HG03565 (cell line): ENCODE results near the gene MKNK1.

Source experiments
- ATAC-seq: cut with Tn5 transposase; IDR thresholded peaks from one replicate; pipeline ENCODE4 v1.9.1; 2021; ENCODE audit warnings: mild to moderate bottlenecking, moderate library complexity; ENCODE audit not compliant: unreplicated experiment

MKNK1 gene

GRCh38 chr1:46544561-46545240 is 59.4 kb downstream of the MKNK1 start:
- no peak for ATAC-seq

DNA sequence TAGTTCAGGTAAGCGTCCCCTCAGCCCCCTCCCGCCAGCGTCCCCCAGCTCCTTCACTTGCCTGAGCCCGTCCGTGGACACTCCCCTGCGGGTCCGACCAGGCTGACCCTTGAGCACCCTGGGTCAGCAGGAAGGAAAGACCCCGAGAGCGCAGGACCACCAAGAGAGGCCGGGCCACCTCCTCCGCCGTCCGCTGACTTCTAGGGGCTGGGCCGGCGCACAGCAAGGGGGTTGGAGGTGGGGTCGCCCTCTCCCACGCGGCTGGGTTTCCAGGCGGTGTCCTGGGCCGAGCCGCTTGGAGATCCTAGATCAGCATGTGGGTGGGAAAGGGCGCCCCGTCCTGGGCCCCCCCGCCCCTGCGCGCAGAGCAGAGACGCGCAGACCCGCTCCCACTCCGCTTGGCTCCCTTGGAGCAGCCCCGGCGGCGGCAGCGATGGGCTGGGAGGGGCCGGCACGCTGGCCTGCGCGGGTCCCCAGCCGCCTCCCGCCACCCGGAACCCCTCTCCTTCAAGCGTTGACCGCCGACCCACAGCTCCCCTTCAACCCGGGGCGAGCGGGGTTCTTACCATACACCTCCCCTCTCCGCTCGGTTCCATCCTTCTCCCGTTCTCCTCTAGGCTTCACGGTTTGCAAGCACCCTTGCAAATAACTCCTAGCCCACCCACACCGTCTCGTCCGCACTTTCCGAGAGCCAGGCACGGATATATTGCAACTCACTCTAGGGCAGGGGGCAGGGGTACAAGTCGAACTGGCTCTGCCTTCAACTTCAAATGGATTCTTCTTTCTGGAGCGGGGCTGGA is 60.1 kb downstream of the MKNK1 start:
- no peak for ATAC-seq

DNA sequence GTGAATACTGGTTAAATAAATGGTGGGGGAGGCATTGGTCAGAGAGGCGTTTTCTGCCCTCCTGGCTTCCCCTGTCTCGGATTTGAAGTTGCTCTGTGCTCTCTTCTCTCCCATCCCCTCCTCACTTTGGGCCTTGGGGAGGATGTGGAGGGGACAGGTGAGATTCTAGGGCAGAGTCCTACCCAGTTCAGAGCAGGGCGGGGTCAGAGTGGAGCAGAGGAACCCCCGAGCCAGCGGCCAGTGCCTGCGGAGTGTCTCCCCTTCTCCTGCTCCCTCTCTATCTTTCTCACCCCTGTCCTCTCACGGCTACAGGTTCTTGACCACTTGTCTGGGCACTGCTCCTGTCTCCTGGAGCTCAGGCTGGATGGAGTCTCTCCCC is 60.7 kb downstream of the MKNK1 start:
- no peak for ATAC-seq

- no peak for ATAC-seq
These were observed 64.1 kb downstream of the MKNK1 start for GRCh38 chr1:46539972-46540371.

GRCh38 chr1:46538147-46538546 is 65.9 kb downstream of the MKNK1 start:
- no peak for ATAC-seq

- no peak for ATAC-seq
These were observed 66.4 kb downstream of the MKNK1 start for GRCh38 chr1:46537651-46538050.

DNA sequence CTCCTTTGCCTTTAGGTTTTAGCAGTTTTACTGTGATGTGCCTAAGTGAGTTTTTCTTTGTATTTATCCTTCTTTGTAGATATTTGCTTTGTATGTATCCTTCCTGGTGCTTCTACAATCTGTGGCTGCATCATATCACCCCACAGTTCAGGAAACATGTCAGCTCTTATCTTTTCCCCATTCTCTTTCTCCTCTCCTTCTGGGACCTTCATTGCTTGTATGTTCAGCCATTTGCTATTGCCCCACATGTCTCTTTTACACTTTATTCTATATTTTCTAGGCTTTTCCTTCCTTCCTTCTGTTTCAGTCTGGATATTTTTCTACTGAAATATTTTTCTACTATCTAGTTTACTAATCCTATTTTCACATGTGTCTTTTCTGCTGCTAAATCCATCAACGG is 67.5 kb downstream of the MKNK1 start:
- no peak for ATAC-seq

- ATAC-seq, result no peak
These were observed 69.0 kb downstream of the MKNK1 start for GRCh38 chr1:46535063-46535462.

GRCh38 chr1:46533179-46533864 is 70.7 kb downstream of the MKNK1 start:
- no peak for ATAC-seq

DNA sequence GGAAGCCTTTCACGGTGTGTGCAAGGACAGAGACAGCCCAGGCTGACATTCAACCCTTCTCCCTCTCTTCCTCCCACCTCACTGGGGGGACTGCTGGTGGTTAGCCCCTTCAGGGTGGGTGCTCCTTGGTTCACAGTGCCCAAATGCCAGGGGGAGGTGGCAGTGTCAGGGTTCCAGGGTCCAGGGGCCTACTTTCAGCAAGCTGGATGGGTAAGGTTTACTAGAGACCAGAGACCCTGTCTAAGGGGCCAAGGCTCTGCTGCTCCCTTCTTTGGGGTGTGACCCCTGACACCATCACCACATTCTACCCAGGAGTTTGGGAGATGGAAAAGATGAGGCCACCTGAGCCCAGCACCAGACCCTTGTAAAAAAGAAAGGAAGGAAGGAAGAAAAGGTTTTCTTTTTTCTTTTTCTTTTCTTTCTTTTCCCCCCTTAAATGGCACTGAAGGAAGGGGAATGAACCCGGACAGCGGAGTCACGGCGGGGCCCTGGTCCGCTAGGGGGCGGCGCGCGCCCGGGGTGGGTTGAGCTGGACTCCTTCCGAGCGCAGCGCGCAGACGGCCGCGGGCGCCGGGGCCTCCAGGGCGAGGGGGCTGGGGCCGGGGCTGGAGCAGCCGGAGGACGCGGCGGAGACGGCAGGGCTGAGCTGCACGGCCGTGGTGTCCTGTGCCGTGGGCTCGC is 71.4 kb downstream of the MKNK1 start:
- no peak for ATAC-seq

GRCh38 chr1:46532095-46532494 is 72.0 kb downstream of the MKNK1 start:
- no peak for ATAC-seq

DNA sequence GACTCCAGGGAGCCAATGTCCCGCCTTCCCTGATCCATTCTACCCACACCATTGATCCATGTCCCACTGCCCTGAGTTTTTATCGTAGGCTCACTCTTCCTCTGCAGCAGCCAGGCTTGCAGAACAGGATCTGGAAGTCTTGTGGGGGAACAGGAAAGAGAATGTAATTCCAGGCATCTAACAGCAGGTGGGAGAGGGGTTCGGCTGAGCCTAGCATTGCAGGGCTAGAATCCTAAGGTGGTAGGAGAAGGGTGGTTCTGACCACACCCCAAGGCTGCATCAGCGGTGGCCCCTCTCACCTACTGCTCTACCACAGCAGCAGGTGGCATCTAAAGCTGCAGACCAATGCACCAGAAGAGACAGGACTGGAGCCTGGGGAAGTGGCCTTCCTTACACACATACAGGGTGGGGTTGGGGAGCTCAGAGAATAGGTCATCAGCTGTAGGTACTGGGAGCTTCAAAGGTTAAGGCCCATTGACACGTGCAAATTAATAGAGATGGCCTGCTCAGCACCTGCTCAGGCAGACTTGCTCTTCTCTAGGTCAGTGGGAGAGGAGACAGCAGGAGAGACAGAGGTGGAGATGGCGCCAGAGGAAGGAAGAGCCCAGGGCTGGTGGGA is 73.2 kb downstream of the MKNK1 start:
- ATAC-seq, result no peak

GRCh38 chr1:46530311-46530710 is 73.8 kb downstream of the MKNK1 start:
- no peak for ATAC-seq

DNA sequence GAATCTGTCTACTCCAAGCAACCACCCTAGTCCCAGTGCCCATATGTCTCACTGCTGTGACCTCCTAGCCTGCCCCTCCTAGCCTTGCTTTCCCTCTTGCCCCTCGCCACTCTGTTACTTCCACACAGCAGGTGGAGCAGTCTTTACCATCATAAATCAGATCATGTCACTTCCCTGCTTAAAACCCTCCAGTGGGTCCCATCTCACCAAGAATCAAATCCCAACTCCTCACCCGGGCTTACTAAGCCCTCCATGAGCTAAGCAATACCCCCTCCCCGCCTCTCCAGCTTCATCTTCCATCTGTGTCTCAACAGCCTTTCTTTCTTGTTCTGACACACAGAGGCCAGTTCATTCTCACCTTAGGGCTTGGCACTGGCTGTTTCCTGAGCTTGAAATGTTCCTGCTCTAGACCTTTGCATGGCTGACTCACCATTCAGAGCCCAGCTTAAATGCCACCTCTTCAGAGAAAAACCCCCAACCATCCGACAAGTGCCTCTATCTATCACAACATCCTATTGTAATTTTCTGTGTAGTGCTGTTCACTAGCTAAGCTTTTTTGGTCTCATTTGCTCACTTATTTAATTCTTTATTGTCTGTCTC is 74.9 kb downstream of the MKNK1 start:
- no peak for ATAC-seq

GRCh38 chr1:46528297-46528955 is 75.6 kb downstream of the MKNK1 start:
- no peak for ATAC-seq

DNA sequence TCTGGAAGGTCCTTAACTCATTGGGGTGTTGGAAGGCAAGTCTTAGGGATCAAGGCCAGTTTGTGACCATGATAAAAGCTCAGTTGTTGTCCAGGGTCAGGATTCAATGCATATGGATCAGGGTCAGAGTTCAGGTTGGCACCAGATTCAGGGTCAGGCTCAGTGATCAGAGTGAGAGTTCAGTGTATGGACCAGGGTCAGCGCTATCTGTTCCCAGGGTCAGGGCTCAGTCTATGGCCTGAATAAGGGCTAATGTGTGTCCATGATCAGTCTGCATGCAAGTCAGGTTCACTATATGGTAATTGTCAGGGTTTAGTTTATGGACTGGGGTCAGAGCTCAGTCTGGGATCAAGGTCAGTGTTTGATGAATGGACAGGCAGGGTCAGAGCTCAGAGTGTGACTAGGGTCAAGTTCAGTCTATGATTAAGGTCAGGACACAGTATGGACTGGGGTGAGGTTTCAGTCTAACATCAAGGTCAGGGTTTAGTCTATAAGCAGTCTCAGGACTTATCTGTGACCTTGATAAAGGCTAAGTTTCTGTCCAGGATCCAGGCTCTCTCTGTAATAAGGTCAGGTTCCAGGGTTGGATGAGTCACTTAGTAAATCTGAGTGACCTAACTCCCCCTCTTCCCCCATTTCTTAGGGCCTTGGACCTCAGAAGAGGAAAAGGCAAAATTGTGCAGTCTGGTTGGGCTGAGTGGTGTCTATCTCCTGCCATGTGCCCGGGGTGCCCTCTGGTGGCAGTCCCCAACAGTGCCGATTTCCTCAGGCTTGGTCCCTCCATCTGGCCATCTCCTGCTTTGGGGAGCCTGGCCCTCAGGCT is 76.4 kb downstream of the MKNK1 start:
- ATAC-seq, result peak; percentile 43

DNA sequence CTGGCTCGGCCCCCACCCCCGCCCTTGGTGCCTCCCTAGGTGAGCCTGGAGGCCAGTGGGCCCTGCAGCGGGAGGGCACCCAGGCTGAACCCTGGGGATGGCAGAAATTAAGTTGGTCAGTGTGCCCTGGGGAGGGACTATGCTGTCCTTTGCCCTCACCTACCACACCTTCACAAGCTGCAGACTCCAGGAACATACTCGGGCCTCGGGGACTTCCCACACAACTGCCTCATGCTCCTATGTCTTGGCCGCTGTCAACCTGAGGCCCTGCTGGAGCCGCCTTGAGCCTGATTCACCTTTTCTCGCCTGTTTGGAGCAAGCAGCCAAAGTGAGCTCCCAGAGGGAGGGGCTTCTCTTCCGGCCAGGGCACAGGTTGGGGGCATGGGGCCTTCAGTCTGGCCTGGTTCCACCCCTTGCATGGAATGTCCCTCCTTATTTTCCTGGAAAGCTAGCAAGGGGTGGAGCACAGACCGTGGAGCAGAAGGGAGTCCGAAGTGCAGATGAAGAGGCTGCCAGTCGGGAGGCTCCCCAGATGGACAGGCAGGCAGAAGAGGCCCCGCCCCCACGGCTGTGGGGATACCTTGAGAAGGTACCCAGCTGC is 77.3 kb downstream of the MKNK1 start:
- no peak for ATAC-seq

GRCh38 chr1:46526013-46526690 is 77.9 kb downstream of the MKNK1 start:
- ATAC-seq, result no peak
